GM19193 (cell line): Measurements from ENCODE around the gene SEMA5A.

ENCODE experiments used
- POLR2A ChIP-seq: IDR thresholded peaks from 4 replicates; pipeline ENCODE4 v1.6.1; 2011; ENCODE audit not compliant: insufficient read depth, insufficient read length; ENCODE audit errors: extremely low read depth

Gene SEMA5A

GRCh38 chr5:9545992-9546851 is at the start of gene SEMA5A:
Gene SEMA5A, minus strand, starts transcription at chr5:9546075. Its CDS starts 166,129 bp downstream, at chr5:9379946.
- no peak for TF ChIP-seq POLR2A

- TF ChIP-seq POLR2A, result no peak
Measured at GRCh38 chr5:9594913-9595312, 49.0 kb upstream of the SEMA5A start.

- TF ChIP-seq POLR2A, result no peak
Measured at GRCh38 chr5:9589049-9589835, 43.4 kb upstream of the SEMA5A start.

DNA sequence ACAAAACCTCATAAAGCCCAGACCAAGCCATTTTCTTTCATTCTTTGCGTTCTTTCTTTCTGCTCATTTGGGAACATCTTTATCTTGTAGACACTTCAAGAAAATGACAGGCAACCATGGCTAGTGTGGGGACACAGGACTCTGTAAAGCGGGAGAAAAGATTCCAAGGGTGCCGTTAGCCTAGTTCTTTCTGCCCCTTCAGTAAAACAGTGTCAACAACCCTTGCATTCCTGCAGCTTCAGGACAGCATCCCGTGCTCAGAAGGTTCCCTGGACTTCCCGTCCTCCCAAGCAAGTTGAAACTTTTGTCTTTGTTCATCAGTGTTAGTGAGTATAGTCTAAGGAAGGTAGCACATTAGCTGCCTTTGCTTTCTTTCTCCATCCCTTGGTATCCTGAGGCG is 42.4 kb upstream of the SEMA5A start:
- TF ChIP-seq POLR2A, result no peak

- no peak for TF ChIP-seq POLR2A
Measured at GRCh38 chr5:9587135-9587534, 41.3 kb upstream of the SEMA5A start.

- no peak for TF ChIP-seq POLR2A
Measured at GRCh38 chr5:9582406-9582805, 36.5 kb upstream of the SEMA5A start.

DNA sequence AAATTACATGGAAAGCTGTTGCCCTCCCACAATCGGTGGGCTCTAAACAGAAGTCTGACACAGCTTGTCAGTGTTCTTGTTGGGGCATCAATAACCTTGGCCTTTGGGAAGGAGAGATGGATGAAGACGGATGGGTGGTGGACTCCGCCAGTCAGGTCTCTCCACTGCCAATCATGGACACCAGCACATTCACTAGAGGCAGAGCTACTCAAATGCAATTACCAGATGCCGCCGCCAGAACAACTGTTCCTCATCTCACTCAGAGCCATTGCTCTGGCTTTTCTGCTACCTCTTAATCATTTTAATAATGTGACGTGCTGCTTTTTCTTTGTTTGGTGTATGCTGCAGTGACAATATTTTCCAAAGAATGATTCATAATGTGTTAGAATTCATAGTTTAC is 27.9 kb upstream of the SEMA5A start:
- no peak for TF ChIP-seq POLR2A

DNA sequence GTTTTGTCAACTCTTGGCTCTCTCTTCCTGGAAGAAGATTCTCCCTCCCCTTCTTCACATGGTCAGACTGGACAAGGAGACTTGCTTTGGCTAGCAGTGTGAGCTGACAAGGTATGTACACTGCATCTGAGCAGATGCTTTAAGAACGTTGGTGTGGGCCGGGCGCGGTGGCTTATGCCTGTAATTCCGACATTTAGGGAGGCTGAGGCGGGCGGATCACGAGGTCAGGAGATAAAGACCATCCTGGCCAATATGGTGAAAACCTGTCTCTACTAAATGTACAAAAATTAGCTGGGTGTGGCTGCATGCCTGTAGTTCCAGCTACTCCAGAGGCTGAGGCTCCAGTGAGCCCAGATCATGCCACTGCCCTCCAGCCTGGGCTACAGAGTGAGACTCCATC is 26.4 kb upstream of the SEMA5A start:
- TF ChIP-seq POLR2A, result no peak

DNA sequence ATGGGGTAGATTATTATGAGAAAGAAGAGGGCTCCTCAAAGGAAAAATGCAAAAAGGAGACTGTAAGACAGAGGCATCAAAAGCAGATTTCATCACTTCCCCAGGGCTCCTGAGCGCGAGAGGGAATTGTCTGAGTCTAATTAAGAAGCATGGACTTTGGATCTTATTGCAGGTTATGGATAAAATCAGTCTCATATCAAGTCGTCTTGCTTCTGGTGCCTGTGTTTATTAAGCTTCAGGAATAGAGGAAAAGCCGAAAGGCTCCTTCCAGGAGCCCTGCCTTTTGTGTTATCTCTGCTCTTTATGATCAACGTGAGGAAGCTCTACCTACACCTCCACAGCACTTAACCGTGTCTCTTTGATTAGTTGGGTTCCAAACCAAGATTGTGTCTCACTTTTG is 25.0 kb upstream of the SEMA5A start:
- TF ChIP-seq POLR2A, result no peak

DNA sequence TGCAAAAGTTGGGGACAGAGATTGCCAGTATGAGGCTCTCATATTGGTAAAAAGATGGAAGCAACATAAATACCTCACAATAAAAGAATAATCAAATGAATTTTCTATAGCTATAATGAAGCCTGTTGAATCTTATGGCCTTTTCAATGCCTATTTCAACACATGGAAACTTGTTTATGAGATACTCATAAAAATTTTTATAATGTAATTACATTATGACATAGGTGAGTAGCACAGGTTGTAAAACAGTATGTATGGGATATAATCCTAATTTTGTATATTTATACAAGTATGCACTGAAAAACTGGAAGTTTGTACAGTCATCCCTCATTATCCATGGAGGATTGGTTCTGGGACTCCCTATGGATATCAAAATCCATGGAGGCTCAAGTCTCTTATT is 21.2 kb upstream of the SEMA5A start:
- no peak for TF ChIP-seq POLR2A

GRCh38 chr5:9564752-9565151 is 18.9 kb upstream of the SEMA5A start:
- no peak for TF ChIP-seq POLR2A

DNA sequence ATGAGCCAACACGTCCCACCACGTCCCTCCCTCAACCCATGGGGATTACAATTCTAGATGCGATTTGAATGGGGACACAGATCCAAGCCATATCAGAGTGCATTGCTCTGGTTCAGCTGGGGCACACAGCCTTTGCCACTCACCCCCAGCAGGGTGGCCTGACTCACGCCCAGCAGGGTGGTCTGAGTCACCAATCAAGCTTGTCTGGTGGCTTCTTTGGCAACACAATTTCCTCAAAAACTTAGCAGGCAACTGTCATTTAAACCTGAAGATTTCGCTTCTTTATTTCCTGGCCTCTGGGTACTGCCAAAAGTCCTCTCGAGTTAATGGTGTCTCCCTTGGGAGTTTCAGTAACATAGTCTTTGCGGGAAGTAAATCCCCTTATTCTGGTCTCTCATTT is 16.3 kb upstream of the SEMA5A start:
- no peak for TF ChIP-seq POLR2A

- no peak for TF ChIP-seq POLR2A
Measured at GRCh38 chr5:9559965-9560364, 14.1 kb upstream of the SEMA5A start.

GRCh38 chr5:9558319-9558965 is 12.6 kb upstream of the SEMA5A start:
- no peak for TF ChIP-seq POLR2A

DNA sequence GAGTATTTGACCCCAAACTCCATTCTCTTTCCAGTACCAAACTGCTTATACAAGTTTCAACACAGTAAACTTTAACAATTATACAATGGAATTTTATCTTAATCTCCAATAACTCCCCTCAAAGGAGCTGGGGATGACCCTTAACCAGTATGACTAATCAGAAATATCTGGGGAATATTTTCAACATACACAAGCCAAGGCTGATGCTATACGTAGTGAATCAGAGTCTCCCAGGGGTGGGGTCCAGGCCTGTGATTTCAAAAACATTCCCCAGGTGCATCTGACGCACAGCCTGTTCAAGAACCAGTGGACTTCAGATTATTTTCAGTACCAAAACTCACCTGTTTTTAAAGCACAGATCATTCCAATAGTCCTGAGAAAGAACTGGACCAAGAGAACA is 11.8 kb upstream of the SEMA5A start:
- TF ChIP-seq POLR2A, result no peak
